NT2/D1 (cell line): ENCODE results near the gene KCNH1.

Experiments used
- SUZ12 ChIP-seq: IDR thresholded peaks from 2 replicates; pipeline ENCODE4 v1.6.1; 2011; ENCODE audit not compliant: insufficient read length, insufficient read depth; ENCODE audit errors: extremely low read depth
- ZNF274 ChIP-seq: IDR thresholded peaks from 2 replicates; pipeline ENCODE4 v1.6.1; 2011; ENCODE audit warnings: mild to moderate bottlenecking, low read depth, low read length

DNA sequence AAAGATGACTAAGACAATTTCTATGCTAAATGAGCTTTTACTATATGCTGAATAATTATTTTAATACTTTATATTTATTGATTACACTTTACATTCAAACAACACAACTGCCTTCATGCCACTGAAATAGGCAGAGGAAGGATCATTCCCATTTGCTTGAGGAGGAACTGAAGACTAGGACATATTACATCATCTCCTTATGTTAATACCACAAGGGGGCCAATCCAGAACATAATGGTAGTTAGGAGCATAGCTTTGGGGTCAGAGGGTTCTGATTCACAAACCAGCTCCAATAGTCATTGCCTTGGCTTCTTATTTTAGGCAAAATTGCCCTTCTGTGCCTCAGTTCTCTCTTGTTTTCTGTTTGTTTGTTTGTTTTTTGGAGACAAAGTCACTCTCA is 306.5 kb downstream of the KCNH1 start:
- TF ChIP-seq SUZ12 (no peak), ZNF274 (no peak)
